ENCODE measurements around the gene USP6NL.

Gene USP6NL

DNA sequence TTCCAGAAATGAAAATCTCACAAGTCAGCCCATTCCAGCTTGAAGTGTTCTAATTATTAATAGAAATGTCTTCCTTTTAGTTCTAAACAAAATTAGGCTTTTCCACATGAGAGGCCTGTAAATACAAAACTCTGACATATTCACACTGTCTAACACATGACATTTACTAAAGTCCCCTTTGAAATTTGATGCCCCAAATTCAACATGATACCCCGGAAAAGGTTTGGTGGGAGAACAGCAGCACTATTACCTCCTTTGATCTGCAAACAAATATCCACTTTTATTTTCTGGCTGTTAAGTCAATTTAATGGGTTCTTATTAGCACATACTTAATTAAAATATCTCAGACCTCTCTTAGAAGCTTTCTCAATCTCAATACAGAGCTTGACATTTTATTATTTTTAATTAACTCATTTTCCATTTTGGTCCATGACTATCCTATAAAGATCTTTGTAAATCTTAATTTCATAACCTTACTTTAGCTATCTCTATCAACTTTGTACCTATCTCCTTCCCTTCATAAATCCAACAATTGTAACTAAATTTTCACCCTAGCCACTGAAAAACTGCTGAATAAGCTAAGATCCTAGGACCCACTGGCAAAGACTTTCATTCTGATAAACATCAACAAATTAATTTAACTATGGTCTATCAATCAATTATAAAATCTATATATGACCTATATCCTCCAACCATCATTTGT, 63.2 kb downstream of the USP6NL start:
- no peak for DNase-seq

DNA sequence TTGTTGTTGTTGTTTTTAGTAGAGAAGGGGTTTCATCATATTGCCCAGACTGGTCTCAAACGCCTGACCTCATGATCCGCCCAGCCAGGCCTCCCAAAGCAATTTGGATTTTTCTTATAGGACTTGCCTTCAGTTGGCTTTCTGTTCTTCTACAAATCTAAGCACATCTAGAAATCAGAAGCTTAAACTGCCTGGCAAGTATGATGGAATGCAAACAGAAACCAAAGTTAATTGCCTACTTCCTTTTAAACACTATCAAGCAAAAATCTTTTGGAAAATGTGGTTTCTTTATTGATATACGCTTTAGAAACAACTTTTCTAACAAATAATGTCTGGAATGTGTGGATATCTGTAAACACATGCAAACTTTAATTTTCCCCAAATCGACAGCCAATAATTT, 64.9 kb downstream of the USP6NL start:
- DNase-seq: no peak

DNA sequence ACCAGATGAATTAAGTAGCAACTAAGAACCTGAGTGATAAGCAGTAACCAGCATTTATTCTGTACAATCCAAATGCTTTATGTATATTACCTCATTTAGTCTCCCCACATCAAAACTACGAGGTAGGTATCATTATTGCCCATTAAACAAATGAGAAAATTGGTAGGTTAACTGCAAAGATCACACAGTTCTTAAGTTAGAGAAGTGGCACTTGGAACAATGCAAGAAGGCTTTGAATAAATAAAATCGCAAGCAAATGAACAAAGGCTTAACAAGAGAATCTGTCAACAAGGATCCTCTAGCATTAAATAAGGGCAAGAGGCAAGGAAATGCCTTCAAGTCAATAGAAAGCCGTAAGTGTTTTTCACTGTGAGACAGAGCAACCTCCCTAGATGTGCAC, 70.2 kb downstream of the USP6NL start:
- DNase-seq: no peak

DNA sequence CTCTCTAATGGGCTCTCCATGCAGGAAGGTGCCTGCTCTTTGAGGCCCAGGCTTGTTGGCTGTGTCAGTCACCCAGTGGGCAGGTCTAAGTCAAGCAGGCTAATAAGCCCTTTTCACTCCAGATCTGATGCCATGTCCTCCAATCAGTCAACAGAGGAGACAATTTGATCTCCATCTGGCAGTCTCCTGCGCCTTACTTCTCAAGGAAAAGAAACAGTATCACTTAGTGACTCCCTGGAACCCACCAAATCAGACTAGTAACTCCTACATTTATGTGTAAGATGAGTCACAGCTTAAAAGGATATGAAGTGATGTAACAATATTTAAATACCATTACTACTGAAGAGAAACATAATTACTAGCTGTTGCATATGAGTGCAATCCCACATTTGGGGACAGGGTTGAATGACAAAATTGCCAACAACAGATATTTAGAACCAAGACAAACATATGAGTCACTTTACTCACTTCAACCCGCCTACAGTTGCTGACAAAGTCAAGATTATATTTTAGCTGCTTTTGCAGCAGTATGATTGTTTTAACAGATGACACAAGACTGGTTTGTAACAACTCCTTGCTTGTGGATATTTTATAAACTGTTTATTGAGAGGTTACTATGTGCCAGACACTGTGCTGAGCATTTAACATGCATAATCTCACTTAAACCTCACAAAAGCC, 72.1 kb downstream of the USP6NL start:
- no peak for DNase-seq

DNA sequence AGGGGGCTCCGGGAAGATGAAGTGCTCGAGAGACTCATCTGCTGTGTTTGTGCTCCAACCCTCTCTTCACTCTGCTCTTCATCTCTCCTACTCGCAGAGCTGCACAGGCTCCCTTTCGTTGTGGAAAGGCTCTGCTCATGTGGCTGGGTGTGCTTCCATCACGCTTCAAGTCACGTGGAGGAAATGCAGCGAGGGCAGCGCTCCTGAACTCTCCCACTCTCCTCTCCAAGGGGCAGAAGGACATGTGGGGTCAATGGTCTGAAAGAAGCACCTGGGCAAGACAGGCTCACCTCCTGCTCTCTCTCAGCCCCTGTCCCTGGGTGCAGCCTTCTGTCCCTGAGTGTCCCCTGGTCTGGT, 72.6 kb downstream of the USP6NL start:
- no peak for DNase-seq

DNA sequence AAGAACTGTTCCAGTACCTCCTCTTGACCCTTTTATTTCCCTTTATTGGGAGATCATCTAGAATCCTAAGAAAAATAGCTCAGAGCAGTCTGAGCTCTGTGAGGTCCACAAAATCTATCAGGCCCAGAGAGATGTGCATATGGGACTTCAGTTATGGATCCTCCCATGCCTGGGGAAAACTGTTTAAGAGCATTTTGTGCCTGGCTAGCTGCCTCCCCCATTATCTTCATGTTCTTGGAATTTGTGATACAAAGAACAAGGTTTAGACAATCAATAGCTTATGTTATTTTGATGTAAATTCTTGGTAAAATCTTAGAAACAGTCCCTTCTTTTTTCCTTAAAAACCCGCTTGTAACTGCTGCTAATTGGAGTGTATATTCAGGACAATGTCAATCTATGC, 75.2 kb downstream of the USP6NL start:
- no peak for DNase-seq

DNA sequence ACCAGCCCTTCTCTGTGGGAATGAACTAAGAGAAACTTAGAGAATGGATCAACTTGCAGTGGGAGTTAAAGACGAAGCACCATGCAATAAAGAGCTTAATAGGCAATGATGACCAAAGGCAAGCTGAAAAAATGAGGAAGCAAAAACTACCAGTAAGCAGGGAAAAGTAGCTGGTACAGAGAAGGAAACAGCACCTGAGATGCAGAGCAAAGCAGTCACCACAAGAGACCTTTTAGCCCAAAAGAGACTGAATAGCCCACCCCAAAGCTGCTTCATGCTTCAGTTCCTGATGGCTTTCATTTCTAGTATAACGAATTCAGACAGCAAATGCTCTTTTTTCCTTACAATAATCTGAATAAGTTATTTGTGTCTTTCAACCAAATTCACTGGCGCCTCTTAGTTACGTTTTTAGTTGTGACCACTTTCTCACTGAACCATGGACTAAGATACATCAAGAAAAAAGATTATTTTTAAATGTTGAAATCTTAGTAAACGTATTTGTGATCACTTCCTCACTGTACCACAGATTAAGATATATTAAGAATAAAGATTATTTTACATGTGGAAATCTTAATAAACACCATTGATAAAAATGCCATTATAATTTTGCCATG, 76.0 kb downstream of the USP6NL start:
- DNase-seq: no peak

DNA sequence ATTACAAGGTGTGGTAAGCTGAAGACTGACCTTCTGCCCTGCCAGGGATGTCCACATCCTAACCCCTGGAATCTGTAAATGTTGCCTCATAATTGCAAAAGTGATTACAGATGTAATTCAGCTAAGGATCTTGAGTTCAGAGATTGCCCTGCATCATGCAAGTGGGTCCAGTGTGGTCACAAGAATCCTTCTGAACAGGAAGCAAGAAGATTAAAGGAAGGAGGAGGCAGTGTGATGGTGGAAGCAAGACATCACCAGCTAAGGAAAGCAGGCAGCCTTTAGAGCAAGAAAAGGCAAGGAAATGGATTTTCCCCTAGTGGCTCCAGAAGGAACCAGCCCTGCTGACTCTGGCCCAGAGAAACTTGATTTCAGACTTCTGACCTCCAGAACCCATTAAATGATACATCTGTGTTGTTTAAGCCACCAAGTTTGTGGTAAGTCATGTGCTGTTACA, 78.1 kb downstream of the USP6NL start:
- no peak for DNase-seq

DNA sequence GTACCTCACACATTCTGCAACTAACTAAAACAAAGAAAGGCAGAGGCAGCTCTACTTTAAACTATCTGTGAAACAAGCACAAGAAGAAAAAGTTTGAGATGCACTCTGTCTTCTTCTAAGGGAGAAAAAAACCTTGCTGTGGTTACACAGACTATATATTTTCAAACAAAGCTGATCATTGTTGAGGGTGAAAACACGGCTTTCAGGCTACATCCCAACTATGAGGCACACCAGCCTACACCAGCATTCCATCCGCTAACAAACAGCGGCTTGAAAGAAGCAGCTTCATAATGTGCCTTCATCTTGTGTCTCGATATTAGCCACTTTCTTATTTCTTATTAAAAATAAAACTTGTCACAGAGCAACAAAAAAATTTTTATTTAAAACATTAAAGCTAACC, 79.1 kb downstream of the USP6NL start:
- DNase-seq: no peak

DNA sequence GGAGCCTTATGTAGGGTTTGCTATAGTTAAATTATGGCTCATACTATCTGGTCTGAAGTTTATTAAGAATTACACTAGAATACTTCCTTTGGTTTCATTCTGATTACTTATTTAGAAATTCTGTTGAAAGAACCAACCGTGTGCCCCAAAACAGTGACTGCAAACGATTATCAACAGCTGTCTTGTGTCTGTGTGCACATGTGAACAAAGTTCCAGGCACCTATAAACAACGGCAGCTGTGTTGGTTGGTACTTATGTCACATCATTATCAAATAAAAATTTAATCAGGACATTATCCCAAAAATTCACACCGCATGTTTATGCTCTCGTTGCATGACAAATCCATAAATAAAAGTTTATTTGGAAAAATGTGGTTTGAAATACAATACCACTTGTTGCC, 80.6 kb downstream of the USP6NL start:
- no peak for DNase-seq

DNA sequence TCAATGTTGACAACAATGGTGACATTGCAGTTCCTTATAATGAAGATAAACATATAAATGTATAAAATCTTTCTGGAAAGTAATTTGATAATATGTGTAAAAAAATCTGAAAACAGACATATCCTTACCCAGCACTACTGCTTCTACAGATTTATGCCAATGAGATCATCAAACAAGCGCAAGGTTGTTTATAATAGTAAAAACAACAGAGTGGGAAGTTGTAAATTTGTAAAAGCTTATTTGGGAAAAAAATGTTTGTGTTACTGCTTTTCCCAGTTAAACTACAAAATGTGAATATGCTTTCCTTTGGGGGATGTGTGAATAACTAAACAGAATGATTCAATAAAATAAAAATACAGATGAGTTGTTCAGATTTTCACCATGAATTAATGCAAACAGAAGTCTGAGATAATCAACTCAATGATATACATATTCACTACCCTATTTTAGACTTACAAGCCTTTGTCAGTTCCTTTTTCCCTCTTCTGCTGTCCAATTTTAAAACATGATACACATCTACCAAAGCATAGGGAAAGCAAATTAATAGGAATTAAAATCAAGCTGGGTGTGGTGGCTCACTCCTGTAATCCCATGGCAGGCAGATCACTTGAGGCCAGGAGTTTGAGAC, 82.1 kb downstream of the USP6NL start:
- no peak for DNase-seq

DNA sequence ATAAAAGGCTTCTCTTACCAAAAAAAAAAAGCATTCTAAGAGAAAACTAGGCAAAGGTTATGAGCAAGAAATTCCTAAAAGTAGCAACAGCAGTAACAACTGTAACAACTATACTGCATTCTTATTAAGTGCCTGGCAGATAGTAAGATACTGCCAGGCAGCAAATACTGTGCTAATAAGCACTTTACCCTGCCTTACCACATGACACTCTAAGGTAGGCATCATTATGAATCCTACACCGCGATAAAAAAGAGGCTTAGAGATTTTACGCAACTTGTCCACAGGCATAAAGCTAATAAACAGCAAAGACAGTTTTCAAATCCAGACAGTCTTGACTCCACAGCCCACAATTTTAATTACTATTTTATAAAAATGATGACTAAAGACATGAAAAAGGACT, 83.2 kb downstream of the USP6NL start:
- DNase-seq: no peak

DNA sequence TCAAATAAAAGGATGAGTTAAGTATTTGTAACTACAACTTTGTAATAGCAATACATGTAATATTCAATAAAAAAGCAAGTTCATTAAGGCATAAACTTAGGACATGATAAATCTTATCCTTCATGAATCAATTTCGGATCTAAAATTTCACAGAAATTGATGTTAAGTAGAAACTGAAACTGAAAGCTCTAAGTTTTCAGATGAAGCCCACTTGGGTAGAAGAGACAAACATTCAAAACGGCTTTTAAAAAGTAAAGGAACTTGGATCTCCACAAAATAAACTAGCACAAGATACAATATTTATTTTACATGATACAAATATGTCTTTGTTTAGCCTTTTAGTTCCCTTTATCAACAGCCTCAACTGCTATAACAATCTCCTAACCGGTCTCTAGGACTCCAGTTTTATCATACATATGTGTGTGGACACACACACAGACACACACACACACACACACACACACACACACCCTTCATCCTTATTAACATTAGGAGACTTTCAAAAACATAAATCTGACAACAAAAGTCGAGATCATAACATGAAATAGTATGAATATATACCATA, 83.7 kb downstream of the USP6NL start:
- DNase-seq: no peak

DNA sequence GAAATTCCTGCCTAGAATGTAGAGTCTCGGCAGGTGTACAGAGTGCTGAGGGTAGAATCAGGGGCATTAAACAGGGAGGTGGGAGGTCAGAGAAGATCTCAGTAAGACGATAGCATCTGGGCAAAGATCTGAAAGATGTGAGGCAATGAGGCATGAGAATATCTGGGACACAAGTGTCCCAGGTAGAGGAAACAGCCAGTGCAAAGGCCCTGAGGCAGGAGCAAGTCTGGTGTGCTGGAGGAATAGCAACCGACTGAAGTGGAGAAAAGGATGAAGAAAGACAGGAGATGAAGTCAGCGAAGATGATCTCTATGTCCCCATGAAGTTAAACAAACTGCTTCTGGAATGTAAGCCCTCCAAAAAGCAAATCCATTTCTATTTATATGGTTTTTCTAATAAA, 84.4 kb downstream of the USP6NL start:
- no peak for DNase-seq

DNA sequence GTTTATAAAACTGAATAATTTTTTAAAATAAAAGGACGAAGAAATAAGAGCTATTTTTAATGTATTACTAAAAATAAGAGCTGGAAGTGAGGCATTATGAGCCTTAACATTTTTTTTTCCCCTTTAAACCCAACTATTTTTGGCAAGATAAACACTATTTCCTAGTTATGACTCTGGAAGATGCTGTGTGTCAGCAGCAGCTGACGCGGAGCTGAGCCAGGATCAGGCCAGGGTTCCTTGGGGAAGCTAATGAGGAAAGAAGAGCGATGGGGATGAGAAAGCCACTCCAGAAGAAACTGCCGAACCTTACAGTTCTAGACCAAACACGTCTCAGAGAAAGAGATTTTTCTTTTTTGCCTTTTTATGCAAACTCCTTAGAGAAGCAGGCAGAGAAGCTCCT, 85.9 kb downstream of the USP6NL start:
- no peak for DNase-seq

DNA sequence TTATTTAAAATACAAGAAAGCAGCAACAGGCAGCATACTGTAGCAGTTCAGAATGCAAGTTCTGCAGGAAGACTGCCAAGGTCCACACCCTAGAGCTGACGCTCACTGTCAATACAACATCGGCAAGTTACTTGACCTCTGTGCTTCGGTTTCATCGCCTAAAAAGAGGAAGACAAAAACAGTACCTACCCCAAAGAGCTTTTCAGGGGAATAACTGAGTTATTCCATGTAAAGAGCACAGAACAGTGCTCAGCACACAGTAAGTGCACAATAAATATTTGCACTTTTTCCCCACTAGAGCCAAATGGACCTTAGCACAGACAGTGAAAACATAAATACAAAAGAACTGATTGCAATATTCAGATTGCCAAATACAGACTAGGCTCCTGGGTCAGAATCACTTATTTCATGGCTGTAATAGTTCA, 88.6 kb downstream of the USP6NL start:
- no peak for DNase-seq

DNA sequence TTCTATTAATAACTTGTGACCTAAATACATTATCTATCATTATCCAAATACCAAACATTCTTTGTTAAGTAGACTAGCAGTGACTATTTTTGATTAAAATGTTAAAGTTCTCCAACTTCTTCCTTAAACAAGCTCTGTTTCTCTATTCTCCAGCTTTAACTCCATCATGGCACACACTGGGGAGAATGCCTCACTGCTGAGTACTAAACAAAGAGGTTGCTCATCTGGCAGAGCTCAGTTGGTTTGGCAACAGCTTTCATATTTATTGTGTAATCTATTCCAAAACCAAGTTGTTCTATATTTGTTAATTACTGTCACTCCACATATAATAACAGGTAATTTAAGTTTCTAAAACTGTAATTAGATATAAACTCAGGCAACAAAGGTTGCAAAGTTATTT, 89.6 kb downstream of the USP6NL start:
- DNase-seq: no peak

DNA sequence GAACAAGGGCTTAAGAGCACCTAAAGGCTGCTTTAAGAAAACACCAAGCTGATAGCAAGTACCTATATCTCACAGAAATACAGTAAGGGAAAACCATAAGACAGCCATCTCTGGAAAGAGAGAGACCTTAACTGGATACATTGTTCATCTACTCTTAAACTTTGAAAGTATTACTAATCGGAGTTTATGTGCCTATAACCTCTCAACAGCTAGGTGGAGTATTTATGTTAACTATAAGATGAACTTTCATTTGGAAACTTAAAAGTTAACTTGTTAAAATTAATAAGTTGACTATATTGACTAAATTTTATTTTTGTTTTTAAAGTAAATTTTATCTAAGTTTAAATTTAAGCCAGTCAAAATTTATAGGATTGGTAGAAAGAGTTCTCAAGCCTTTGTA, 90.6 kb downstream of the USP6NL start:
- DNase-seq: no peak

DNA sequence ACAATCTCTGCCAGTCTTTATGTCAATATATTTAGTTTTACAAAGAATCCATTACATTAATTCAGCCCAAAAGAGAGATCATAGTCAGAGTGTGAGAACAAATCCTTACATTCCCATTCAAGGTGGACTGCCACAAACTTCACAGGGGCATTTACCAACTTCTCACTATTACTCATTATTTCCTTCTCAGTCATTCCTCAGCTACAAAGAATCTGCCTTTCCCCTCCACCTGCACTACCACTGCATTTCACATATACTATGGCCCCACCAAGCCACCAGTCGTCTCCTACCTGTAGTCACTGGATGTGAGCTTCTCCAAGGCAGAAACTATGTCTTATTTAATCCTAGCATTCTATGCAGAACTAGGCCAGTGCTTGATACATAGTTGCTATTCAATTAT, 94.3 kb downstream of the USP6NL start:
- DNase-seq: peak in 1 of 2 donors; percentile 19

DNA sequence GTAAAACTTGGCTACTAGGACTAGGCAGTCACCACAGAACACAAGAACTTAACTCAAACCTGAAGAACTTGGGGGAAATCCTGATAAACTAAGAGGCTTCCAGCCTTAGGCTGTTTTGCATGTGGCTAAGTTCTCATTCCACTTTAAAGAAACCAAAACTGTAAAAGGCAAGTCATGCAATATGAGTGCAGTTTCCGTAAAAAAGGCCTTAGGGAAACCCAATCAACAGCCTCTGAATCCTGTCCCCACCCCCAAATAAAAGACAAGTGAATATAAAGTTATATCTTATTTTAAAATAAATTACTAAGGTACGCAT, 95.1 kb downstream of the USP6NL start:
- DNase-seq: no peak

DNA sequence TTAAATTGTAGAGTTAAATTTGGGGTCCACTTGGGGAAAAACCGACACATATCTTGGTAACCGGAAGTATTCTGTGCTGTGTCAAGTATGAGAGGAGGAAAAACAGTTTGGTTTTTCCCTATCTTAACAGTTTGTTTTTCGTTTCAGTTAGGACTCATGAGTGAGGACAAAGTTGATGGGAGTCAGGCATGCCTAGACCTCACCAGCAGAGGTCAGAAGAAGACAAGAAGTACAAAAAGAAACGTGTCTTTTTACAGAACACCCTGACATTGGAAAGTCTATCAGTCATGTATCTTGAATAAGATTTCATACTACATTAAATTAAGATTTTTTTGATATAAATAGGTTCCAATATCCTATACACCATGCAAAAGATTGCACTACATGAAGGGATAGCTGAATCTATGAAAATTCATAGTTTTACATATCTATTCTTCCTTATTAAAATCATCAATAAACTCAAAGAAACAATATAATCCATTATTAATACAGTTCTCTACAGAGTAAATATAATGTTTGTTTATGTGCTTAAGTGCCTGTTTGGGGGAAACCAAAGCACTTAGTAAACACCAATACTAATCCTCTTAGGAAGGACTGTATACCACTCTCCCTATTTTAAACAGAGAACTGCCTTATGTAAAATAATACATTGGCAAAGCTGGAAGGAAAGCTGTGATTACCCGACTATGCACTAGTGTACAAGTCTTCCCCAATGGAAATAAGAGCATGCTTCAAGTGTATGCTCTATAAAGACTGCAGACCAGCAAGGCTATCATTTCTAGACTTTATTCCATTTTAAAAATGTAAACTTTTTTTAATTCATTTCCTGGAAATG, 95.6 kb downstream of the USP6NL start:
- peak; percentile 35 to 37 for DNase-seq

DNA sequence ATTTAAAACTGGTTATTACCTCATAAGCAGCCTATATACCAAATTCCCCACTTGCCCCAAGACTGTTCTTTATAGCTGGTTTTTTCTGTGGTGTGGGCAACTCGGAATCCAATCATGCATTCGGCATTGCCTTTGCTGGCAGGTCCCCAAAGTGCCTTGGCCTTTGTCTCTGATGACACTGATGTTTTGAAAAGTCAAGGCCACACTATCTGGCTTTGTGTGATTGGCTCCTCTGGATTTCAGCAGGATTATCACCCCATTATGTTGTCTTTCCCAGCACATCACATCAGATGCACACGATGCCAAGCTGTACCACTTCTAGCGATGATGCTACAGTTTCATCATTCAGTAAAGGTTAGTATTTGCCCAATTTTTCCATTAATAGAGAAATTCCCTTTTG, 97.7 kb downstream of the USP6NL start:
- no peak for DNase-seq

DNA sequence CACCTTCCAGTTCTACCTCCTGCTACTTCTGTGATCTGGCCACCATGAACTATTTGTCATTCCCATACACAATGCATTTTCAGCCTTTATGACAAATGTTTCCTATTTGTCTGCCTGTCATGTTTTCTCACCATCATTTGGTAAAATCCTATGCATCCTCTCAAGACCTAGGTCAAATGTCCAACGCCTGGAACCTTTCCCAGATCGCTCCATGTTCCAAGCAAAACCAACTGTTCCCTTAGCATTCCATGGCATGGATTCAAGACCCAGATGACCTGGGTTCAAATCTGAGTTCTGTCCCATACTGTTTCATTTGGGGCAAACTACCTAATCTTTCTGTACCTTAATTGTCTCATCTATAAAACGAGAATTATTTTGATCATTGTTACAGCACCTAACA, 98.9 kb downstream of the USP6NL start:
- no peak for DNase-seq
